T-helper 2 cell treated with Interferon-gamma antibody and Interleukin-4, amounts not matched to agents 100 ng/mL and 5 ng/mL, for 36 hours (primary cell): ENCODE data around the gene CD1C. TPM values are rescaled to one million over a fixed set of nuclear protein-coding genes. Genes with fewer than 3 reads are reported as not detected.
"Not testable (repeated sequence)": the region's sequence is repeated elsewhere in the genome, so short reads cannot be mapped to it uniquely, and the experiment has no call there.

ENCODE experiments used
- intact Hi-C: fragments of 100-400 bp; cut with micrococcal nuclease; formaldehyde crosslinking; loops from one replicate; pipeline ENCODE4 v1.15.1; 2023
- total RNA-seq: library from RNA; stranded (reverse); gene quantifications from 2 replicates; pipeline ENCODE4 v1.2.3, GENCODE V29; 2022

Gene CD1C
- 0.11 TPM in 1 of 2 replicates, not detected in the other for total RNA-seq

DNA sequence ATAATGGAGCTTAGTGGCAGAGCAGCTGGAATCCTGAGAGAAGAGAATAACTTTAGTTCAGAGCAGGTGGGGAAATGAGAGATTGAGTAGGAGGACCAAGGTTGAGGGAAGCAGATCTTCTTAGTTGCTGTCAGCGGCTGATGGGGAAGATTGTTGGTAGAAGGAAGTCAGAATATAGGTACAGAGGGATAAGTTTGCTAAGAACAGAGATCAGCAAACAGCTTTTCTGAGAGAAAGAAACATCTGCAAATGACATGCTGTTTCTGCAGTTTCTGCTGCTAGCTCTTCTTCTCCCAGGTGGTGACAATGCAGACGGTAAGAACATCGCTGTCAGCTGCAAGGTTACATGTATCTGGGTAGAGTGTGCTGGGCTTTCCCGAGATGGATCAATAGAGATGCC is at the start of gene CD1C:
Gene CD1C, plus strand, starts transcription at position 113 of the 400 bp plus-strand sequence. Its CDS starts 142 bp downstream, at position 255.
- intact Hi-C loops: loop anchor here (5.0 kb wide), 1 partner anchor 43 kb away; no protein-coding TSS in a partner anchor

DNA sequence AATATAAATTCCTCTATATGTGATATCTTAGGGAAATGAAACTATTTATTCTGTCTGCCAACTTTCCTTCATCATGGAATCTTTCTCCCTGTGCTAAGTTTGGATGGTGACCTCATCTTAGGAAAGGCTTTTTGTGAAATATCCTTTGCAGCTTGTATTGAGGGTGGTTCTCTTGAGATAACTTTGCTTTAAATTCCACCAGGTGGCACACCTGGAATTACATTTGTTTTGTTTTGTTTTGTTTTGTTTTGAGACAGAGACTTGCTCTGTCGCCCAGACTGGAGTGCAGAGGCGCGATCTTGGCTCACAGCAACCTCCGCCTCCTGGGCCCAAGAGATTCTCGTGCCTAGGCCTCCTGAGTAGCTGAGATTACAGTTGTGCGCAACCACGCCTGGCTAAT is 43.1 kb upstream of the CD1C start:
- intact Hi-C loops: loop anchor here (1.0 to 5.0 kb wide), 5 partner anchors 41 to 831 kb away; partner anchors contain the start of genes AIM2 and CD1C

DNA sequence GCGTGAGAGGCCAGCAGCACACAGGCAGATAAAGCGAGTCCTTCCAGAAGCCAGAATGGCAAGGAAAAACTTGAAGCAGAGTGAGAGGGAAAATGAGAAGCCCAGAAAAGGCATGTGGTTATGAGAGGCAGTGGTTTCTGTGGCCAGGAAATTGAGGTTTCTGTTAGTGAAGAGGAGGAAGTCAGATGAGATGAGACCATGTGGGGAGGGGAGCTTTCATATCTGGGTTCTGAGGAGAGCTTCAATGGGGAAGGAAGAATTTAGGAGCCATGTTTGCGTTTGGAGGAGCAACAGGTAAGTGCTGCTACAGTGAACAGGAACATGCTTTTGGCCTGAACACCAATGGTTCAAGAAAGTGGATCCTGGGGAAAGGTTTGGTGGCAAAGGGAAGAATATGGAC is 41.6 kb upstream of the CD1C start:
- intact Hi-C loops: loop anchor here (5.0 kb wide), 3 partner anchors 39 to 829 kb away; partner anchors contain the start of genes AIM2 and CD1C

DNA sequence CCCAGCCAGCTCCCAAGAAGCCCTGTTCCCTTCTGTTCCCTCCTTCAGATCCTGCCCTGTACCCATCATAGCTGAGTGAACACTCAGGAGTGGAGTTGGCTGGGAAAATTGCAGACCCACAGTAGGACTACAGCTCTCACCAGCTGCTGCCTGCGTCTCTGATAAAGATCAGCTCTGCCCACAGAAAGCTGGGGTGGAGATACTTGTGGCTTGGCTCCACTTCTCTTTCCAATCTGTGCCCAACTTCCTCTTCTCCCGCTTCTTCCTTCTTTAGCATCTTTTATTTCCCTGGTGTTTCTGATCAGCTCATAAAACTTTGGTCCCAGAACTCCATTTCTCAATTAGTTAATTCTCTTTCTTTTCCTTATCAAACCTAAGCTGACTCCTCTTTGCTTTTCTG is 41.0 kb upstream of the CD1C start:
- intact Hi-C loops: loop anchor here (5.0 kb wide), 3 partner anchors 39 to 829 kb away; partner anchors contain the start of genes AIM2 and CD1C

DNA sequence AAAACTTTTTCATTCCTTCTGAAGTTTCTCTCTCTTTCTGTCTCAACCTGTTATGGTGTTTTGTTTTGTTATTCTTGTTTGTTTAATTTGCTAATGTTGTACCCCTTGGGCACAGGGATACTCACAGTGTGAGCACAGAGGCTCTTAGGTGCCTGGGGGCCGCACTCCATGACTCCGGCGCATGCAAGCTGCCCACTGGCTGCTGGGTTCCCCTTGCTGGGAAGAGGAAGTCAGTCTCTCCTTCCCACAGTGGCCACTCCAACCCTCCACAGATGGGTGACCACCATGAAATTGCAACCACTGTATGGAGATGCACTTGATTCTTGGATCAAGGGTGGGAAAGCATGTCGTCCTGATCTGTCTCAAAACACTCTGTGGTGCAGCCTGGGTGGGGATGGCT is 40.1 kb upstream of the CD1C start:
- intact Hi-C loops: loop anchor here (5.0 kb wide), 3 partner anchors 38 to 828 kb away; partner anchors contain the start of genes AIM2 and CD1C

DNA sequence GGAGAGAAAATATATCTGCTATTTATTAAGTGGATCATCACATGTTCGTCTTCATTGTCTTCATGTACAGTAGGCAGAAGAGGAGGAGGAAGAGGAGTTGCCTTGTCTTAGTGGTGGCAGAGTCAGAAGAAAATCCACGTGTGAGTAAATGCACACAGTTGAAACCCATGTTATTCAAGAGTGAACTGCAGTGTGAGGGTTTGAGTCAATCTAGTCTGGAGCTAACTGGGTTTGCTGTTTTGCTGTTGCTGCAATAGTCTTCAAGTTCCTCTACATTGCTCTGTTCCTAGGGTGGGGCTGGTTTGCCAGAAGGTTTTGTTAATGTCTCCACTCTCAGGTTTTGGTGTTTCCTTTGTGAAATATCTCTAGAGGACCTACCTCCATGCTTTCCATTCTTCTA is 38.6 kb upstream of the CD1C start:
- intact Hi-C loops: no loop called here

DNA sequence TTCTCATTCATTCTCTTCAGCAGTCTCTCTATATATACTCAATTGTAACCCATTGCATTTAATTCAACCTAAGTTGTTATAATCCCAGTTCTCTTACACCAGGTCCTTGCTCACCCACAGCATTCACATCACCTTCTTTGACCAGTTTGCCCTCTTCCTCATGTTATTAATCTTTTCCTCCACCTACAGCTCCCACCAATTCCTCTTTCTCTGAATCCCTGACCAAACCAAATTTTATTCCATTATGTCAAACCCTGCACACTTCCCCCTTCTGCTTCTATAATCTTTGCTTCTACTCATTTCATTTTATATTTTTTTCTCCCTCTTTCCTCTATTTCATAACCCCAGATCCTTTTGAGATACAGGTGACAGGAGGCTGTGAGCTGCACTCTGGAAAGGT is 34.1 kb upstream of the CD1C start:
- intact Hi-C loops: no loop called here

DNA sequence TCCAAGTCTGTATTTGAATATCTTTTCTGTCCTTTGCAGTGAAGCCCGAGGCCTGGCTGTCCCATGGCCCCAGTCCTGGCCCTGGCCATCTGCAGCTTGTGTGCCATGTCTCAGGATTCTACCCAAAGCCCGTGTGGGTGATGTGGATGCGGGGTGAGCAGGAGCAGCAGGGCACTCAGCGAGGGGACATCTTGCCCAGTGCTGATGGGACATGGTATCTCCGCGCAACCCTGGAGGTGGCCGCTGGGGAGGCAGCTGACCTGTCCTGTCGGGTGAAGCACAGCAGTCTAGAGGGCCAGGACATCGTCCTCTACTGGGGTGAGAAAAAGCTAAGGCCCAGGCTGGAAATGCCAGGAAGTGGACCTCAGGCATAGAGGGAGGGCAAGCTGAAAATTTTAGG is 33.0 kb upstream of the CD1C start:
- intact Hi-C loops: not testable (repeated sequence)

DNA sequence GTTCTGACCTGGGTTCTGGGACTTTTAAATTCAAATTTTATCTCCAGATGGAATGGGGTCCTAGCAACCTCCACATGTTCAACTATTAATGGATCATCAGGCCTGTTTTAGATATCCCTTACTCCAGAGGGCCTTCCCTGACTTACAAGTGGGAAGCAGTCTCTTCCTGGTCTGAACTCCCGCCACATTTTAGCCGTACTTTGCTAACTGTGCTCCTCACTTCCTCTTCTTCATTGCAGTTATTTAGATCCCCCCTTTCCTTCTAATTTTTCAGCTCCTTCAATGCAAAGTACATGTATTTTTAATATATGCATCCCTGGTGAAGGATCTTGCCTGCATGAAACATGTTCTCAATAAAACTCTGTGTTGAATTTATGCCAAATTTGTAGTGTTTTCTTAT is 31.8 kb upstream of the CD1C start:
- intact Hi-C loops: no loop called here

DNA sequence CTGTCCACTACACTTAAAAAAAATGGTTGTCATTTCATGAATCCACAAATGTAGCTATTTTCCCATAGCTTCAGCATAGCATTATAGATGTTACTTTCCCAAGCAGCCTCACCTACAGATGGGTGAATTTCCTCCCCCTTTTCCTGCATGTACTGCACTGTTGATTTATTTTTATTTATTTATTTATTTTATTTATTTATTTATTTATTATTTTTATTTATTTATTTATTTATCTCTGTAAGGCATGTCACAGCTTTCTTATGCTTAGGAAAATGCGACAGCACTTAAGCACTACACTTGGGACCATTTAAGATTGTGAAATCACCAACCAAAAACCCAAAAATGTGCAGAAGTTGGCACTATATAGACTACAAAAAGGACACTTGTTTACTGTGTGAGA is 30.6 kb upstream of the CD1C start:
- intact Hi-C loops: no loop called here

DNA sequence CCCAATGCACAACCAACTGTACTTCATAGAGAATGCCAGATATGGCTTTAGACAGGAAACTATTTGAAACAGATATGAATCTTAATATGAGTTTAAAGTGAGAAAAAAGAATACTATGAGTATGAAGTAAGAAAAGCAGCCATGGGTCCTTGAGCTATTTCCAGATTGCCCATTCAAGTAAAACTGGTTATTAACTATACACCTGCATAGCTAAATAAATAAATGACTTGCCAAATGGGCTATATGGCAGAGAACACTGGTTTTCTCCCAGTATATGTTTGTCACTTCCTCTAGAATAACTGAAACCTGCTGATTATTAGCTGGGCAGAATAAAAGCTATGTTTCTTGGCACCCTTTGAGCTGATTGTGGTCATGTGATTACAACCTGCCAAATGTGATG is 17.0 kb upstream of the CD1C start:
- intact Hi-C loops: no loop called here

DNA sequence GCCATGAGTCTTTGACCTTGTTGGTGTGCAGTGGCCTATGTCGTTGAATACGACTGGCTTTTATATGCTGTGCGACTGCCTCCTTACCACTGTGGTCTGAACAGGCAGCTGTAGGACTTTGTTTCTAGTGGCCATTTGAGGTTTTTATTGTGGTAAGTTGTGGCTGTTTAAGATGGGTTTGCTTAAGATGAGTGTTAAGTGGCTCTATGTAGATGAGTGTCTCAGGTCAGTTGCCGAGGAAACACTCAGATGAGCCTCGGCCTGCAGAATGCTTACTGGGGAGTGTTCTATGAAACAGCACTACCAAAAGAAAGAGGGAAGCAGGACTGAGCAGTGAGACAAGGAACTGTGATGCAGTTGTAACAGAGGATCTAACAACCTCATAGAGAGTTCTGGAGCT is 14.9 kb upstream of the CD1C start:
- intact Hi-C loops: no loop called here

DNA sequence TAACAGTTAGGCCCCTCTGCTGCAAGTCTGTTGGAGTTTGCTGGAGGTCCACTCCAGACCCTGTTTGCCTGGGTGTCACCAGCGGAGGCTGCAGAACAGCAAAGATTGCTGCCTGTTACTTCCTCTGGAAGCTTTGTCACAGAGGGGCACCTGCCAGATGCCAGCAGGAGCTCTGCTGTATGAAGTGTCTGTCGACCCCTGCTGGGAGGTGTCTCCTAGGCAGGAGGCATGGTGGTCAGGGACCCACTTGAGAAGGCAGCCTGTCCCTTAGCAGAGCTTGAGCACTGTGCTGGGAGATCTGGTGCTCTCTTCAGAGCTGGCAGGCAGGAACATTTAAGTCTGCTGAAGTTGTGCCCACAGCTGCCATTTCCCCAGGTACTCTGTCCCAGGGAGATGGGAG is 7.3 kb upstream of the CD1C start:
- intact Hi-C loops: not testable (repeated sequence)

DNA sequence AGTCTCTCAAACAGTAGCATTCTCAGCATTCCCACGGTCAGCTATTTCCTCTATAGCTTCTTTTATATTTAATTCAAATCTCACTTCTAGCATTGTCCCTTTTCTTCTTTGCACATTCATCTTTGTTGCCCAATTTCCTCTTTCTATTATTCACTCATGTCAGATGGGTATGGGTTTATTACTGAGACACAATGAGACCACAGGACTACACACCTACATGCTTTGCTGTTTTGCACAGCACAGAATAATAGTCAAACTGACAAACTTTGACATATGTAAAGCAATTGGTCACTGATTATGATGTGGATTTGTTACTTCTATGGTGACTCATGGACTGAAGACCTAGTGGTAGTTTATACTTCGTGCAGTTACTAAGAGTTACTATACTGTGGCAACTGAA is 5.8 kb upstream of the CD1C start:
- intact Hi-C loops: no loop called here

DNA sequence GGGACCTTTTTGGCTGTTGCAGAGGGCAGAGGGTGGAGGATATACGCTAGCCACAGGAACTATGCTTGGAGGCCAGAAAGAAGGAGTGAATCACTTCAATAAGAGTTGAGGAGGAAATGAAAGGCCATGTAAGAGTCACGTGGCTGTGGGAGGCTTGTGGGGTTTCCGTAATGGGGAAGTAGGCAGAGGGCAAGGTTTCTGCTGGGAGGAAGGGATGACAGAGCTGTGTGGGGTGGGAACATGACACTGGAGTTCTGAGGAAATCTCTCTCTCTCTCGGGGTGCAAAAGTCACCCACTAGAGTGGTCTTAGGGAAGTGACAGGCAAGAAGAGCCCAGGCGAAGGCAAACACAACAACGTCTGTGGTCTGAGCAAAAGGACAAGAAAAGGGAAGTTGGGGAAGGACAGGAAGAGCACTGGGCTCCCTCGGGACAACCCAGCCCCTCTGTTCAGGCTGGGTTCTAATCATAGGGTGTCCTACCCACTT is 3.9 kb upstream of the CD1C start:
- intact Hi-C loops: loop anchor here (5.0 kb wide), 1 partner anchor 38 kb away; no protein-coding TSS in a partner anchor

DNA sequence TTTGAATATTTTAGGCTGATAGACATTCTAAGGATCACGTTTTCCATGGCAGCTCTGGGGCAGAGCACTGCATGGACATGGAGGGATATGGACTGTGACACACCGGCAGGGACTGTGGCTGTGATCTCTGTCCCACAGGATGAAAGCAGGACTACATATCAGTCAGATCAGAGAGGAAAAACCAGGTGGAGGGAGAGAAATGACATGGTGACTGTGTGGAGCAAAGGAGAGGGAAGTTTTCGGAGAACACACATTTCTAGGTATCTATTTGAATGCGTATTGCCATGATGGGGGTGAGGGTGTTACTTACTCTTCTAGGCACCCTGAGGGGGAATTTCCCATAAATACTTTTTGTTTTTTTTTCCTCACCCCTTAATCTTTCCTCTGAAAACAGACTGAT is 3.2 kb upstream of the CD1C start:
- intact Hi-C loops: loop anchor here (5.0 kb wide), 1 partner anchor 39 kb away; no protein-coding TSS in a partner anchor

DNA sequence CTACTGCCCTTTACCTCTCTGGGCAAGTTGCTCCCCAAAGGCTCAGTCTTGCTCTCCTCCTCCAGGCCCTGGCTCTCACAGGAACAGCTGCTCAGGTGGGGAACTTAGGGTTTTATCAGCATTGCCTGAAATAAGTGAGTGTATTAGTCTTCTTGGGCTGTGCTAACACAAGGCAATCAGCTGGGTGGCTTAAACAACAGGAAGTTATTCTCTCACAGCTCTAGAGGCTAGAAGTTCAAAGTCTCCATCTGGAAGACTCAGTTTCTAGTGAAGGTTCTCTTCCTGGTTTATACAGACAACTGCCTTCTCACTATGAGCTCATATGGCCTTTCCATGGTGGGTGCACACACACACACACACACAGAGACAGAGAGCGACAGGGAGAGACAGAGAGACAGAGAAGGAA is 2.8 kb upstream of the CD1C start:
- intact Hi-C loops: loop anchor here (5.0 kb wide), 1 partner anchor 40 kb away; no protein-coding TSS in a partner anchor

DNA sequence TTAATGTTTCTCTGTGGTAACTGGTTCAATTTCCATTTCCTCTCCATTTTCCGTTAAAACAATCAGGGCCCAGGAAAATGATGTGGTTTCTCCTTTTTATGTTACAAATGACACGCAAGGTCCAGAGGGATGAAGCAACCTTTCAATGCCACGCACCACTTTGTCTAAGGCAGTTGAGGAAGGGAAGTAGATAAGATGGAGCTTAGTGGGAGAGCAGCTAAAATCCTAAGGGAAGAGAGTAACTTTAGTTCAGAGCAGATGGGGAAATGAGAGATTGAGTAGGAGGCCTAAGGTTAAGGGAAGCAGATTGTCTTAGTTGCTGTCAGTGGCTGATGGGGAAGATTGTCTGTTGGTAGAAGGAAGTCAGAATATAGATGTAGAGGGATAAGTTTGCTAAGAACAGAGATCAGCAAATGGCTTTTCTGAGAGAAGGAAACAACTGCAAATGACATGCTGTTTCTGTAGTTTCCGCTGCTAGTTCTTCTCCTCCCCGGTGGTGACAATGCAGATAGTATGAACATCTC is 660 bp downstream of the CD1C start:
- intact Hi-C loops: no loop called here

DNA sequence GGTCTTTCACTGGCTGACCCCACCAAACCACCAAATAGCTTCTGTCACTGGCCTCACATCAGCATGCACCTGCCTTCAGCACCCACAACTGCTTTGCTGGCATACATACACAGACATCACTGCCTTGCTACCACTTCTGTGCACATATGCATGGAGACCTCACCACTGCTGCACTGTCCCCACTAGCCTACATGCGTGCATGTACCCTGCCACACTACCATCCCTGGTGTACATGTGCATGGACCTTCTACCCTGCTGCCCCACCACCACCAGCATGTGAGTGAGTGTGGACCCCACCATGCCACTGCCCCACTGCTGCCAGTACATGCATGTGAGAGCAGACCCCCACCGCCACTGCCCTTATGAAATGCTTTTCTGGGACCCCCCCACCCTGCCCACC is 6.1 kb downstream of the CD1C start:
- intact Hi-C loops: no loop called here

DNA sequence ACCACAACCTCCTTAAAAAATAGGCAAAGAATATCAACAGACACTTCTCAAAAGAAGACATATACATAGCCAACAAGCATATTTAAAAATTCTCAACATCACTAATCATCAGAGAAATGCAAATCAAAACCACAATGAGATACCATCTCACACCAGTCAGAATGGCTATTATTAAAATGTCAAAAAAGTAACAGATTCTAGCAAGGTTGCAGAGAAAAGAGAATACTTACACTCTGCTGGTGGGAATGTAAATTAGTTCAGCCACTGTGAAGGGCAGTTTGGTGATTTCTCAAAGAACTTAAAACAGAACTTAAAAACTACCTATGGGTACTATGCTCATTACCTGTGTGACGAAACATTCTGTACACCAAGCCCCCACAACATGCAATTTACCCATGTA is 20.9 kb downstream of the CD1C start:
- intact Hi-C loops: no loop called here

DNA sequence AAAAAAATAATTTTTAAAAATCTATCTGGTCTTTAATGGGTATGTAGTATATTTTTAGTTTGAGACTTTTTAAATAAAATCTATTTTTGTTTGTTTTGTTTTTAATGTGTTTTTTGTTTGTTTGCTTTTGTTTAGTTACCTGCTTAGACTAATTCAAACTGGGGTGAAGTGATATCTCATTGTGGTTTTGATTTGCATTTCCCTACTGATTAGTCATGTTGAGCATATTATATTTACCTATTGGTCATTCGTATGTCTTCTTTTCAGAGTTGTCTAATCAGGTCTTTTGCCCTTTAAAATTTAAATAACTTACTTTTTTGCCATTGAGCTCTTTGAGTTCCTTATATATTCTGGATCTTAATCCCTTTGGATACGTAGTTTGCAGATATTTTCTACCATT is 21.3 kb downstream of the CD1C start:
- intact Hi-C loops: no loop called here

DNA sequence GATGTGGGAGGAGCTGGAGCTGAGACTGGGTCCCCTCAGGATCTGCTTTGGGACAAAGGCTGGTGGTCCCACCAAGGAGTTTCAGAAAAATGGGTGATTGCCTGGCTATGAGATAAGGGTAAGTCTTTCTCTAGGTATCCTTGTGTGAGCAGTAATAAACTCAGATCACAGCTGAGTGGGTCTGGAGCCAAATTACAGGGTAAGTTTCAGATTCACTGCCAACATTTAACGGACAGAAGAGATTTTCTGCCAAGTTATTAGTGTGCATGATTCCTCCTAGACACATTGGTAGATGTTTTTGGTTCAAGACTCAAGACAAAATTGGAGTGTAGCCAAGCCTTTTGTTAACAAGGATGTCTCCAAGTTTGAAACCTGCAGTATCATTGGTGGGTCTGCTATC is 34.1 kb downstream of the CD1C start:
- intact Hi-C loops: no loop called here

DNA sequence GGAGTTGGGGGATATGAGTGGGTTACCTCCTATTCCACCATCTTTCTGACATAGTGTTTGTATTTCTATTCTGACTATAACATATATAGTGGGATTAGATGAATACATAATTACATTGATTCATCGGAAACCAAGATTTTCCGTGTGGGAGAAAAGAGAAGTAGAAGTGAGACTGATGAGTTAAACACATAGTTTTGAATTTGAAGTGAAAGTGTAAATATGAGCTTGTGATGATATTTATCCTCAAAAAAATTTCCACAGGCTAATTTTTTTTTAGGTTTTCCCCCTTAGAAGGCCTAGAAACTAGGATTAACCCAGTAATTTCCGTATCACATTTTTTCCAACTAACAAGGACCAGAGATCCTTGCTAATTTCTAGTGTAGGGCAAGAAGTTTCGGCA is 34.7 kb downstream of the CD1C start:
- intact Hi-C loops: no loop called here
